SK-N-SH (cell line): ENCODE results near the gene NTN1. TPM values are rescaled to one million over a fixed set of nuclear protein-coding genes. Genes with fewer than 3 reads are reported as not detected.

Source experiments
- CTCF ChIA-PET: fragments of 300-600, 350-600 bp; formaldehyde crosslinking; extraction: SDS; loops from one replicate; lab custom pipeline; 2021; lab: Yijun Ruan, JAX
- POLR2A ChIA-PET: fragments of 350-600 bp; sonication (Branson Sonifier 250); formaldehyde crosslinking; extraction: SDS; loops from one replicate; lab custom pipeline; 2020; ENCODE audit warnings: antibody characterized with exemption, inconsistent platforms; lab: Yijun Ruan, JAX
- DNase-seq: peaks from one replicate; pipeline ENCODE4 v3.0.0; 2012
- H2AFZ ChIP-seq: fragments of 200-600 bp; sonication (generic); 2 replicates; pipeline ENCODE4 v1.8.1; 2016; ENCODE audit warnings: antibody characterized with exemption, mild to moderate bottlenecking, low read depth
- H3F3A ChIP-seq: fragments of 200-600 bp; sonication (generic); replicated peaks from 2 replicates; pipeline ENCODE3; 2016; ENCODE audit warnings: antibody characterized with exemption, mild to moderate bottlenecking; ENCODE audit not compliant: insufficient read depth
- H3K27ac ChIP-seq, 2 experiments: fragments of 200-500 bp in 1 of 2; fragments of 200-600 bp in 1 of 2; sonication (Bioruptor generic) in 1 of 2; sonication (generic), shearing (Covaris generic) in 1 of 2; 2 replicates each; pipeline versions ENCODE4 v1.5.1 to v1.6.1; 2014 to 2016; ENCODE audit warnings: low read depth in 2 of 2, inconsistent platforms in 1 of 2, low read length in 1 of 2, mild to moderate bottlenecking in 1 of 2, mixed read lengths in 1 of 2
- H3K27me3 ChIP-seq: fragments of 200-600 bp; sonication (generic), shearing (Covaris generic); 2 replicates; pipeline ENCODE4 v1.6.1; 2016; ENCODE audit warnings: mixed run types; ENCODE audit not compliant: insufficient read depth
- H3K36me3 ChIP-seq, 2 experiments: fragments of 200-500 bp in 1 of 2; fragments of 200-600 bp in 1 of 2; sonication (Bioruptor generic) in 1 of 2; sonication (generic) in 1 of 2; replicated peaks in 1 of 2; 2 replicates each; pipeline versions ENCODE3 to v1.5.1; 2014 to 2016; ENCODE audit warnings: low read length in 1 of 2, mild to moderate bottlenecking in 1 of 2; ENCODE audit not compliant: insufficient read depth in 2 of 2, control insufficient read depth in 1 of 2
- H3K4me1 ChIP-seq, 2 experiments: fragments of 200-500 bp in 1 of 2; fragments of 200-600 bp in 1 of 2; sonication (Bioruptor generic) in 1 of 2; sonication (generic), shearing (Covaris generic) in 1 of 2; 2 replicates each; pipeline versions ENCODE4 v1.5.1 to v1.6.1; 2014 to 2016; ENCODE audit warnings: low read depth in 1 of 2, low read length in 1 of 2, mixed run types in 1 of 2; ENCODE audit not compliant: insufficient read depth in 2 of 2, control insufficient read depth in 1 of 2
- H3K4me2 ChIP-seq: fragments of 200-600 bp; sonication (generic), shearing (Covaris generic); 2 replicates; pipeline ENCODE4 v1.6.1; 2017; ENCODE audit warnings: mixed run types
- H3K4me3 ChIP-seq, 2 experiments: fragments of 200-500 bp in 1 of 2; fragments of 200-600 bp in 1 of 2; sonication (Bioruptor generic) in 1 of 2; sonication (generic), shearing (Covaris generic) in 1 of 2; 2 replicates each; pipeline versions ENCODE4 v1.5.1 to v1.8.1; 2014 to 2016; ENCODE audit warnings: low read depth in 2 of 2, inconsistent platforms in 1 of 2, low read length in 1 of 2, mild to moderate bottlenecking in 1 of 2, mixed read lengths in 1 of 2, moderate library complexity in 1 of 2
- H3K79me2 ChIP-seq: fragments of 200-600 bp; sonication (generic); 2 replicates; pipeline ENCODE4 v1.8.1; 2017; ENCODE audit warnings: mild to moderate bottlenecking; ENCODE audit not compliant: insufficient read depth
- H3K9ac ChIP-seq: fragments of 200-600 bp; sonication (generic); 2 replicates; pipeline ENCODE4 v1.6.1; 2017; ENCODE audit warnings: mixed run types
- H3K9me2 ChIP-seq: fragments of 200-600 bp; sonication (generic); 2 replicates; pipeline ENCODE4 v1.6.1; 2017; ENCODE audit warnings: mixed run types
- H3K9me3 ChIP-seq: fragments of 200-600 bp; sonication (generic); 2 replicates; pipeline ENCODE4 v1.6.1; 2017; ENCODE audit warnings: mixed run types, mild to moderate bottlenecking, moderate library complexity
- H4K20me1 ChIP-seq: fragments of 200-600 bp; sonication (generic); 2 replicates; pipeline ENCODE4 v1.6.1; 2017; ENCODE audit warnings: mild to moderate bottlenecking, mixed run types; ENCODE audit not compliant: insufficient read depth
- ELF1 ChIP-seq: IDR thresholded peaks from 2 replicates; pipeline ENCODE4 v1.4.0; 2012
- EP300 ChIP-seq, 2 experiments: IDR thresholded peaks; 2 replicates each; pipeline versions ENCODE4 v1.4.0 to v1.6.1; 2012; ENCODE audit warnings: borderline replicate concordance in 1 of 2, low read depth in 1 of 2, low read length in 1 of 2
- FOSL2 ChIP-seq: IDR thresholded peaks from 2 replicates; pipeline ENCODE4 v1.4.0; 2012; ENCODE audit warnings: low read depth, mild to moderate bottlenecking, moderate library complexity, borderline replicate concordance
- FOXJ3 ChIP-seq: sonication (generic); formaldehyde crosslinking; IDR thresholded peaks from 2 replicates; pipeline ENCODE4 v1.5.1; 2020; ENCODE audit warnings: mild to moderate bottlenecking, missing genetic modification reagents
- FOXM1 ChIP-seq: IDR thresholded peaks from 2 replicates; pipeline ENCODE4 v1.4.0; 2012; ENCODE audit warnings: low read depth, mild to moderate bottlenecking
- GABPA ChIP-seq: IDR thresholded peaks from 2 replicates; pipeline ENCODE4 v1.4.0; 2012; ENCODE audit warnings: low read depth, mild to moderate bottlenecking
- JUND ChIP-seq: IDR thresholded peaks from 2 replicates; pipeline ENCODE4 v1.4.0; 2012
- MEF2A ChIP-seq: IDR thresholded peaks from 2 replicates; pipeline ENCODE4 v1.4.0; 2012; ENCODE audit warnings: low read depth, borderline replicate concordance
- NFIC ChIP-seq: IDR thresholded peaks from 2 replicates; pipeline ENCODE4 v1.4.0; 2012; ENCODE audit warnings: borderline replicate concordance
- NRF1 ChIP-seq: IDR thresholded peaks from 2 replicates; pipeline ENCODE4 v1.6.1; 2012; ENCODE audit warnings: low read depth, mild to moderate bottlenecking, low read length
- RXRA ChIP-seq: IDR thresholded peaks from 2 replicates; pipeline ENCODE4 v1.4.0; 2012; ENCODE audit warnings: low read depth, mild to moderate bottlenecking, borderline replicate concordance
- SIN3A ChIP-seq: IDR thresholded peaks from 2 replicates; pipeline ENCODE4 v1.6.1; 2012; ENCODE audit warnings: low read depth, mild to moderate bottlenecking, low read length, moderate library complexity, borderline replicate concordance
- TAF1 ChIP-seq: IDR thresholded peaks from 2 replicates; pipeline ENCODE4 v1.6.1; 2012; ENCODE audit warnings: low read depth, mild to moderate bottlenecking, low read length, moderate library complexity, borderline replicate concordance
- YY1 ChIP-seq: IDR thresholded peaks from 2 replicates; pipeline ENCODE4 v1.4.0; 2012; ENCODE audit warnings: low read depth, mild to moderate bottlenecking
- WGBS: methylation state at CpG from one replicate; pipeline ENCODE4 v1.1.6; 2017; ENCODE audit warnings: low lambda C conversion rate; 5-methylcytosine and 5-hydroxymethylcytosine counted together
- polyA plus RNA-seq, 3 experiments: library from polyadenylated mRNA; depleted of rRNA; stranded (reverse); fragments of >200 nt; gene quantifications; 2 replicates each; pipeline ENCODE4 v1.2.3, GENCODE V29; 2012
- TF ChIP-seq, protein P1 (sequence below): IDR thresholded peaks from 2 replicates; pipeline ENCODE4 v1.4.0; 2012; ENCODE audit warnings: low read depth
- TF ChIP-seq, protein P2 (sequence below): IDR thresholded peaks from 2 replicates; pipeline ENCODE4; 2012
- TF ChIP-seq, protein P3 (sequence below): fragments of 150-350 bp; IDR thresholded peaks from 2 replicates; pipeline ENCODE4 v1.6.1; 2016; ENCODE audit warnings: mild to moderate bottlenecking, low read depth, low read length
- TF ChIP-seq, protein P4 (sequence below): fragments of 150-350 bp; IDR thresholded peaks from 2 replicates; pipeline ENCODE4 v1.6.1; 2017; ENCODE audit warnings: antibody characterized with exemption, low read length, low read depth, borderline replicate concordance

NTN1 gene
- polyA plus RNA-seq, 1 of the 3 experiments (the other 2 are of a cell fraction), result 0.05 TPM

DNA sequence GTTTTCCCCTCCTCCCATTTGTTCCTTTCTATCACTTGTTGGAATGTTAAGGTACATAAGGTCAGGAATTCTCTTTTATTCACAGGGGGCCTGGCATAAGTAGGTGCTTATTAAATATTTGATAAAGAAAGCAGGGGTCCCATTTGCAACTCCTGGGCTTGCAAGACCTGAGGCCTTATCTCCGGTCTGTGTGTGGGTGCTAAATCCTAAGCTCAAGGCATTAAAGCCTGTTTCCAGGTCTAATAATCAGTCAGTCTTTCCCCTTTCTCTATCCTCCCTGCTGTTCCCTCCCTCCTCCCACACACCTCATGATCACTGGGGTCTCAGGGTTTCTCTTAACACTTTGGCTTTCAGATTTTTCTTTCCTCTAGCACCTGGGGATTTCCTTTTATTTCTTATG, 17.1 kb downstream of the NTN1 start:
- H3K9me2 ChIP-seq, result no peaks in the 10 kb centered on the region
- TF ChIP-seq RXRA, result no peak
- TF ChIP-seq MEF2A, result no peak
- no peak for TF ChIP-seq SIN3A
- TF ChIP-seq, protein P1, sequence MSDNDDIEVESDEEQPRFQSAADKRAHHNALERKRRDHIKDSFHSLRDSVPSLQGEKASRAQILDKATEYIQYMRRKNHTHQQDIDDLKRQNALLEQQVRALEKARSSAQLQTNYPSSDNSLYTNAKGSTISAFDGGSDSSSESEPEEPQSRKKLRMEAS, result no peak
- TF ChIP-seq FOXJ3 (CRISPR knock-in tag), result no peak
- TF ChIP-seq TAF1, result no peak
- TF ChIP-seq, protein P2, sequence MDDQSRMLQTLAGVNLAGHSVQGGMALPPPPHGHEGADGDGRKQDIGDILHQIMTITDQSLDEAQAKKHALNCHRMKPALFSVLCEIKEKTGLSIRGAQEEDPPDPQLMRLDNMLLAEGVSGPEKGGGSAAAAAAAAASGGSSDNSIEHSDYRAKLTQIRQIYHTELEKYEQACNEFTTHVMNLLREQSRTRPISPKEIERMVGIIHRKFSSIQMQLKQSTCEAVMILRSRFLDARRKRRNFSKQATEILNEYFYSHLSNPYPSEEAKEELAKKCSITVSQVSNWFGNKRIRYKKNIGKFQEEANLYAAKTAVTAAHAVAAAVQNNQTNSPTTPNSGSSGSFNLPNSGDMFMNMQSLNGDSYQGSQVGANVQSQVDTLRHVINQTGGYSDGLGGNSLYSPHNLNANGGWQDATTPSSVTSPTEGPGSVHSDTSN, result no peak

DNA sequence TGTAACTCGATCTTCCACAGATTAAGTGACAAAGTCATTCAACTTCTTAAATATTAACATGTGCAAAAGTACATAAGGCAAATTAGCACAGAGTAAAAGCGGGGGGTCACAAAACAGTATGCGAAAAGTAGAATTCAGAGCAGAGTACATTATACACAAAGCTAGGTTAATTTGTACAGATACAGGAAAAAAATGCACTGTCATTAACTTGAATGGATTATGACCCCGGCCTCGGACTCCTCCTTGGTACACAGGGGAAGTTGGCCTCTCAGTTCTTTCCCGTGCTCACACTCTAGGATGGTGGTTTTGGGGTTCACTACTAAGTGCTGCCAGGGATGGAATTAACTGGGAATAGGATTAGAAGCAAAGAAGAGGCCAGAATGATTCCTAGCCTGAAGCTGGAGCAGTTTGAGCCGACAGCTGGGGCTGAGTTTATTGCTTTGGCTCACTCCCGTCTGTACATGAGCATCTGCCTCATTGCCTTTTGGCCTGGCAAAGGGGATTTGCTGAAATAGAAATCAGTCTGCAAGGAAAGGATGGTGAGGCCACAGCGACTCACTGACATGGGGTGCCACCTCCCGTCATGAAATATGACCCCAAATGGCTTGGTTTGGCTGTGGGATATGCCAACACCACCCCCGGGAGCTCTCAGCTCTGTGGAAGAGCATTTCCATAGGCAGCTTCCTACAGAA, 23.6 kb downstream of the NTN1 start:
- H4K20me1 ChIP-seq, result no peaks in the 10 kb centered on the region

More for the DNA sequence above, 17.1 kb downstream of the NTN1 start:
- H4K20me1 ChIP-seq, result no peaks in the 10 kb centered on the region
- POLR2A ChIA-PET, result no interaction called here
- H3K4me3 ChIP-seq, result no peak overlapping the region
- H3K27ac ChIP-seq, result no peak overlapping the region
- DNase-seq, result no peak
- WGBS, result 8% methylated on average over 1 of the region's 1 CpG
- no peaks in the 10 kb centered on the region for H3K79me2 ChIP-seq
- no peak overlapping the region for H2AFZ ChIP-seq
- H3K4me1 ChIP-seq, result no peaks in the 10 kb centered on the region
- CTCF ChIA-PET, result interaction anchor here (1.5 kb wide), 1 partner anchor 40 kb away, joined by 4 read pairs; no protein-coding TSS in a partner anchor
- no peak overlapping the region for H3K4me2 ChIP-seq
- no peaks in the 10 kb centered on the region for H3F3A ChIP-seq
- no peak overlapping the region for H3K9ac ChIP-seq
- H3K9me3 ChIP-seq, result no peaks in the 10 kb centered on the region
- no peaks in the 10 kb centered on the region for H3K36me3 ChIP-seq
- no peaks in the 10 kb centered on the region; the same call in 1 of the 2 replicates for H3K27me3 ChIP-seq

More for the DNA sequence above, 23.6 kb downstream of the NTN1 start:
- DNase-seq, result no peak
- no peaks in the 10 kb centered on the region for H3K9me3 ChIP-seq
- WGBS, result 17% methylated on average over 11 of the region's 11 CpGs
- H2AFZ ChIP-seq, result no peak overlapping the region
- H3K27me3 ChIP-seq, result no peaks in the 10 kb centered on the region; the same call in 1 of the 2 replicates
- H3K9me2 ChIP-seq, result no peaks in the 10 kb centered on the region
- POLR2A ChIA-PET, result no interaction called here
- CTCF ChIA-PET, result interaction anchor here (1.0 kb wide), 1 partner anchor 33 kb away, joined by 3 read pairs; no protein-coding TSS in a partner anchor
- TF ChIP-seq, protein P3, sequence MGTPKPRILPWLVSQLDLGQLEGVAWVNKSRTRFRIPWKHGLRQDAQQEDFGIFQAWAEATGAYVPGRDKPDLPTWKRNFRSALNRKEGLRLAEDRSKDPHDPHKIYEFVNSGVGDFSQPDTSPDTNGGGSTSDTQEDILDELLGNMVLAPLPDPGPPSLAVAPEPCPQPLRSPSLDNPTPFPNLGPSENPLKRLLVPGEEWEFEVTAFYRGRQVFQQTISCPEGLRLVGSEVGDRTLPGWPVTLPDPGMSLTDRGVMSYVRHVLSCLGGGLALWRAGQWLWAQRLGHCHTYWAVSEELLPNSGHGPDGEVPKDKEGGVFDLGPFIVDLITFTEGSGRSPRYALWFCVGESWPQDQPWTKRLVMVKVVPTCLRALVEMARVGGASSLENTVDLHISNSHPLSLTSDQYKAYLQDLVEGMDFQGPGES, result no peak
- TF ChIP-seq JUND, result no peak
- TF ChIP-seq FOXM1, result no peak
- no peak for TF ChIP-seq EP300 (IDR thresholded peaks at IDR 0.05; ENCODE audit: borderline replicate concordance in 1 of 2, low read depth in 1 of 2, low read length in 1 of 2)
- TF ChIP-seq, protein P4, sequence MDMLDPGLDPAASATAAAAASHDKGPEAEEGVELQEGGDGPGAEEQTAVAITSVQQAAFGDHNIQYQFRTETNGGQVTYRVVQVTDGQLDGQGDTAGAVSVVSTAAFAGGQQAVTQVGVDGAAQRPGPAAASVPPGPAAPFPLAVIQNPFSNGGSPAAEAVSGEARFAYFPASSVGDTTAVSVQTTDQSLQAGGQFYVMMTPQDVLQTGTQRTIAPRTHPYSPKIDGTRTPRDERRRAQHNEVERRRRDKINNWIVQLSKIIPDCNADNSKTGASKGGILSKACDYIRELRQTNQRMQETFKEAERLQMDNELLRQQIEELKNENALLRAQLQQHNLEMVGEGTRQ, result no peak
- no peak for TF ChIP-seq NFIC
- TF ChIP-seq, protein P1, result no peak
- no peak for TF ChIP-seq FOXJ3 (CRISPR knock-in tag)
- TF ChIP-seq YY1, result no peak
- TF ChIP-seq GABPA, result no peak
- no peak for TF ChIP-seq FOSL2
- TF ChIP-seq TAF1, result no peak
- TF ChIP-seq ELF1, result no peak
- TF ChIP-seq NRF1, result no peak
- H3K36me3 ChIP-seq, result no peaks in the 10 kb centered on the region
- no peak overlapping the region for H3K27ac ChIP-seq
- H3F3A ChIP-seq, result no peaks in the 10 kb centered on the region
- no peak overlapping the region for H3K4me2 ChIP-seq
- H3K9ac ChIP-seq, result no peak overlapping the region
- no peak overlapping the region for H3K4me3 ChIP-seq
- no peaks in the 10 kb centered on the region for H3K79me2 ChIP-seq
- no peaks in the 10 kb centered on the region for H3K4me1 ChIP-seq
